ENCODE measurements around the gene IL4. TPM values are rescaled to one million over a fixed set of nuclear protein-coding genes. Genes with fewer than 3 reads are reported as not detected.
"Not testable (repeated sequence)": the region's sequence is repeated elsewhere in the genome, so short reads cannot be mapped to it uniquely, and the experiment has no call there.

IL4 gene
- total RNA-seq = not detected
- long read RNA-seq = 0 reads

GRCh38 chr5:132673939-132674630, at the start of gene IL4:
Gene IL4, plus strand, starts transcription at chr5:132673989. Its CDS starts 62 bp downstream, at chr5:132674051.
- H3K27ac ChIP-seq = peak within 1 kb of the TSS; percentile 71
- no peaks in the 10 kb centered on the region for H3K9me3 ChIP-seq
- no peaks in the 10 kb centered on the region for H3K27me3 ChIP-seq
- H3K36me3 ChIP-seq = no peaks in the 10 kb centered on the region
- DNase-seq = no peak
- intact Hi-C loops (cut with DNase I) = no loop called here
- TF ChIP-seq CTCF (IDR thresholded peaks at IDR 0.05) = no peak
- no peak for ATAC-seq
- H3K4me1 ChIP-seq = peaks cover 18% of the 10 kb centered on the region
- H3K4me3 ChIP-seq = no peak within 1 kb of the TSS

GRCh38 chr5:132627470-132627869, 46.3 kb upstream of the IL4 start:
- intact Hi-C loops (cut with DNase I) = no loop called here
- peaks cover 25% of the 10 kb centered on the region for H3K36me3 ChIP-seq

GRCh38 chr5:132628814-132629213, 45.0 kb upstream of the IL4 start:
- intact Hi-C loops (cut with DNase I) = no loop called here
- H3K27ac ChIP-seq = no peak overlapping the region
- no peaks in the 10 kb centered on the region for H3K4me1 ChIP-seq
- DNase-seq (no peak), ATAC-seq (no peak)
- H3K27me3 ChIP-seq = no peaks in the 10 kb centered on the region
- TF ChIP-seq CTCF (IDR thresholded peaks at IDR 0.05) = no peak
- no peak overlapping the region for H3K4me3 ChIP-seq
- H3K9me3 ChIP-seq = no peaks in the 10 kb centered on the region
- peaks cover 19% of the 10 kb centered on the region for H3K36me3 ChIP-seq

More at GRCh38 chr5:132627470-132627869, 46.3 kb upstream of the IL4 start:
- Histone ChIP-seq H3K4me1 (no peaks in the 10 kb centered on the region), H3K9me3 (no peaks in the 10 kb centered on the region), H3K27ac (no peak overlapping the region), H3K27me3 (no peaks in the 10 kb centered on the region), H3K4me3 (no peak overlapping the region)
- no peak for TF ChIP-seq CTCF (IDR thresholded peaks at IDR 0.05)
- DNase-seq (no peak), ATAC-seq (no peak)

- TF ChIP-seq CTCF (IDR thresholded peaks at IDR 0.05) = no peak
- no peaks in the 10 kb centered on the region for H3K27me3 ChIP-seq
- intact Hi-C loops (cut with DNase I) = no loop called here
Observed at GRCh38 chr5:132629230-132629944, 44.4 kb upstream of the IL4 start.

GRCh38 chr5:132633587-132633986, 40.2 kb upstream of the IL4 start:
- intact Hi-C loops (cut with DNase I); H3K4me1 ChIP-seq; H3K27ac ChIP-seq; ATAC-seq; H3K9me3 ChIP-seq; H3K4me3 ChIP-seq; DNase-seq; H3K27me3 ChIP-seq: not testable (repeated sequence)
- H3K36me3 ChIP-seq = peaks cover 40% of the 10 kb centered on the region

More at GRCh38 chr5:132629230-132629944, 44.4 kb upstream of the IL4 start:
- no peak for ATAC-seq
- no peaks in the 10 kb centered on the region for H3K4me1 ChIP-seq
- H3K4me3 ChIP-seq = no peak overlapping the region
- H3K27ac ChIP-seq = no peak overlapping the region
- peaks cover 19% of the 10 kb centered on the region for H3K36me3 ChIP-seq
- no peaks in the 10 kb centered on the region for H3K9me3 ChIP-seq
- DNase-seq = no peak

- Histone ChIP-seq H3K27me3 (no peaks in the 10 kb centered on the region), H3K4me3 (no peak overlapping the region), H3K4me1 (no peaks in the 10 kb centered on the region), H3K9me3 (no peaks in the 10 kb centered on the region), H3K36me3 (peaks cover 55% of the 10 kb centered on the region), H3K27ac (no peak overlapping the region)
- intact Hi-C loops (cut with DNase I) = no loop called here
- DNase-seq (no peak), ATAC-seq (no peak)
- no peak for TF ChIP-seq CTCF (IDR thresholded peaks at IDR 0.05)
Observed at GRCh38 chr5:132635873-132636272, 37.9 kb upstream of the IL4 start.
